ENCODE data around the gene GRK5.

GRCh38 chr10:119347181-119347974 lies 140.0 kb downstream of the GRK5 start:
- no peak for TF ChIP-seq CTCF (IDR thresholded peaks at IDR 0.05 in 4 of 5, conservative IDR thresholded peaks at IDR 0.05 in 1 of 5)
- TF ChIP-seq POLR2A (IDR thresholded peaks at IDR 0.05), result no peak
